ENCODE measurements around the gene RCN2.

RCN2 gene

GRCh38 chr15:76994496-76994895 is 62.9 kb downstream of the RCN2 start:
- DNase-seq (ENCODE audit: low read depth): no peak

DNA sequence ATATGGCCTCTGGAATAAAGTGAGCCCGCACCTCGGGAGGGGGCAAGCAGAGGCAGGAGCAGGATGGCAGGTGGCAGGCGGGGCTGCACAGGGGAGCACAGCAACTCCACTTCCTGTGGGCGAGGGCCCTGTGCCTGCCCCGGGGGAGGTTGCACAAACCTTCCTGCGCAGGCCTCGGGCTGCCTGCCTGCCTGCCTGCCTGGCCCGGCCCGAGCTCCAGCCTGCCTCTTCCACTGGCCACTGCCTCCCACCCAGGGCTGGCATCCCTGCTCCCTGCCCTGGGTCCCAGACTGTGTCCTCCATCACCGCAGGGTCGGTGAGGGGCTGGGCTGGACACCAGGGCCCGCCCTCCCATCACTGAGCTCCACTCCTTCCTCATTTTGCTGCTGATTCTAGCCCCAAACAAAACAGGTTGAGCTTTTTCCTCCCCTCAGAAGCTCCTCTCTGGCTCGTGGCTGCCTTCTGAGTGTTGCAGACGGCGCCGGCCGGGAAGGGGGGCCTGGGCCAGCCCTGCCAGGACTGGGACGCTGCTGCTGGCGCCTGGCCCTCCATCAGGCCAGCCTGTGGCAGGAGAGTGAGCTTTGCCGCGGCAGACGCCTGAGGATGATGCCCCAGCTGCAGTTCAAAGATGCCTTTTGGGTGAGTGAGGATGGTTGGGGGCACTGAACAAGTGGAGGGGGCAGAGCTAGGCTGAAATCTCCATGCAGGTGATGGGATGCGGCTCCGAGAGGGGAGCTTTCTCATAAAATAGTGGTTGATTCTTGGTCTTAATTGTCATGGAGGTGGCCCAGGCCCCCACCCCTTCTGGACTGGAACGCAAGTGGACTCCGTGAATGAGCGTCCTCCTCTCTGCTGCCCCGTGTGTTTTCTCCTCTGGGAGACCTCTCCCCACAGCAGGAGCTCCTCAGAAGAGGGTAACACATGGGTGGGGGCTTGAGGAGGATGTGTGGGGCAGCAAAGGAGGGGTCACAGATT is 63.7 kb downstream of the RCN2 start, which contains the start of gene PSTPIP1:
Gene PSTPIP1, plus strand, starts transcription at position 156 of the 975 bp plus-strand sequence. Its CDS starts 448 bp downstream, at position 604.
- peak; percentile 65 for DNase-seq (ENCODE audit: low read depth)

- no peak for DNase-seq (ENCODE audit: low read depth)
Observed at GRCh38 chr15:76996076-76996525, 64.6 kb downstream of the RCN2 start.

DNA sequence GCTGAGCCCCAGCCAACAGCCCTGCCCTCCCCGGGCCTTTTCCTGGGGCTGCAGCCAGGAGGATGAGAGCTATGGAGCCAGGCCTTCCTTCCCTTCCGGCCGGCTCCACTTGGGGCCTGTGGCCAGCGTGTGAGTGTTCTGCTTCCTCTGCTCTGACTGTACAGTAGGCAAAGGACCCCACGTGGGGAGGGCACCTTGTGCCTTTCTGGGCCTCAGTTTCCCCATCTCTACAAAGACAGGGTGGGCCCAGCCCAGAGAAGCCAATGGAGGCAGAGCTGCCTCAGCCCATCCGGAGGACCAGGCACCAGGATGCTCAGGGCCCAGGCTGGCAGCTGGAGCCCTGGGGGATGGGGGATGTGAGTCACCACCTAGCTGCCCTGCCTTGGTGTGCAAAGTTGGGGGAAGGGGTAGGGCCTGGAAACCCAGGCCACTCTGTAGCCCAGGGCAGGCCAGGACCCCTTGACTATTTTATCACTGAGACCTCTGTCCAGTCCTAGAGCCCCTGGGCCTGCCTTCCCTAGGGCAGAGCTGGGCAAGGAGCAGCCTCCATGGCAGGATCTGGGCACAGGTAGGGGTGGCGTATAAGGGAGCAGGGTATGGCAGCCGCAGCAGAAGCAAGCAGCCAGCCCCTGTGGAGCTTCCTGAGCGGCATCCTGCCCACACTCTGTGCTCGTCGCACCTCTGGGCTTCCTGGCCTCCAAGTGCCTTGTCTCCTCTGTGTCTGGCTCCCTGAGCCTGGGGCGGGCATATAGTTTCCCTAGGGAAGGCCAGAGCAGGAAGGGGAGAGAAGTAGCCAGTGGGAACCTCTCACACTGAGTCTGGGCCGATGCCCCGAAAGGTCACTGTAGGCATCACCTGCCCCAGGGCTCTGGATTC is 65.2 kb downstream of the RCN2 start:
- peak; percentile 61 for DNase-seq (ENCODE audit: low read depth)

DNA sequence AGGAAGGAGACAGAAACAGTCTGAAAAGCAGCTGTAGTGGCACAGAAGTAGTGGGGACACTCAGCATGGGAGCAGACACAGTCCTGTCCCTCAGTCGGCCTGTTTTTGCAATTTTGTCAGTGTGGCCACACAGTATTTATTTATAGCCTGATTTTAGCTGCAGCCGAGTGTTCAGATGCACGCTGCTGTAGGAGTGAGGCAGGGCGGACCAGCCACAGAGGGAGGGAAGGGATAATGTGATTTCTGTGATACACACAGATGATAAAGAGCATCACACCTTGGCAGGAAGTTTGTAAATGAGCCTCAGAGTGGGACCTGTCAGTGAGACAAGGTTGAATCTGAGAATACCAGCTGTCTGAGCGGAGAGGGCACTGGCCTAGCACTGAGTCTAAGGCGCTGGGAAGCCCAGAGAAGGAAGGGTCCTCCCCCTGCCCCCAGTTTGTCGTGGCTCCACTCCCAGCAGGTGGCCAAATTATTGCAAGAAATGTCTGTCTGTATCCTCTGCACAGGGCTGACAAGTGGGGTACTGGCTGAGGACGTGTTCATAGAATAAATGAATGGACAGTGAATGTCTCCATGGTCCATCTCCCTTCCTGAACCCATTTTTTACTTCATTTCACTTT is 67.2 kb downstream of the RCN2 start:
- DNase-seq (ENCODE audit: low read depth): no peak

GRCh38 chr15:76999996-77000395 is 68.4 kb downstream of the RCN2 start:
- no peak for DNase-seq (ENCODE audit: low read depth)

GRCh38 chr15:77001351-77001750 is 69.8 kb downstream of the RCN2 start:
- DNase-seq (ENCODE audit: low read depth): no peak

DNA sequence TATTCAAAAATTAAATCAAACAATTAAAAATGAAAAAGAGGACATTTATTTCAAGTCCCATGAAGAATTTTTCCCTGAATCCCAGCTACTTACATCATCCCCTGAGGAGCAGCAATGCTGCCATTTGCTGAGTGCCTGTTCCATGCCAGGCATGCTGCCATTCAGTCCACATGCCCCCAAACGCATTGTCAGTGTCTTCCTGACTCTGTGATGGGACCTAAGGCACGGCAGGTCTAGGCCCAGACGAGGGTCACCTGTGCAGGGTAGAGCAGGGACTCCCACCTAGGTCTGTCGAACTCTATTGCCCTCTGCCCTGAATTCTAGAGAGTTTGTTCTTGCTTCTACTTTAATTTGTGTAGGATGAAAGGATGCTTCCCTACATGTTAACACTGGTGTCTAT is 70.4 kb downstream of the RCN2 start:
- no peak for DNase-seq (ENCODE audit: low read depth)

DNA sequence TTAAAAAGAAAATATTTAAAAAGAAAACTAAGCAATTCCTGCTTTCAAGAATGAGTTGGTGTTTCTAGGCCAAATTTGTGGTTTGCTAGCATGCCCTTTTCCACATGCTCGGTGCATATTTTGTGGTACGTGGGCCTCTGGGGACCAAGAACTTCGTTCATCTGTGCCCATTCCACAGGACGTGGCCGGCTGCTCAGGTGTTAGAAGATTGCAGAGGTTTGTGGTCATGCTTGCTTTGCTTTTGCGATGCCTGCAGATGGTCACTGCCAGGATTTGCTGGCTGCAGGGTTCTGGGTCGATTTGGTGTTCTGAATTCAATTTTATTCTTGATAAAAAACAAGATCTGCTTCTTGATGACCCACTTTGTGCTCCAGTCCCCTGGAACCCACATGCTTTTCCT is 70.9 kb downstream of the RCN2 start:
- DNase-seq (ENCODE audit: low read depth): no peak

DNA sequence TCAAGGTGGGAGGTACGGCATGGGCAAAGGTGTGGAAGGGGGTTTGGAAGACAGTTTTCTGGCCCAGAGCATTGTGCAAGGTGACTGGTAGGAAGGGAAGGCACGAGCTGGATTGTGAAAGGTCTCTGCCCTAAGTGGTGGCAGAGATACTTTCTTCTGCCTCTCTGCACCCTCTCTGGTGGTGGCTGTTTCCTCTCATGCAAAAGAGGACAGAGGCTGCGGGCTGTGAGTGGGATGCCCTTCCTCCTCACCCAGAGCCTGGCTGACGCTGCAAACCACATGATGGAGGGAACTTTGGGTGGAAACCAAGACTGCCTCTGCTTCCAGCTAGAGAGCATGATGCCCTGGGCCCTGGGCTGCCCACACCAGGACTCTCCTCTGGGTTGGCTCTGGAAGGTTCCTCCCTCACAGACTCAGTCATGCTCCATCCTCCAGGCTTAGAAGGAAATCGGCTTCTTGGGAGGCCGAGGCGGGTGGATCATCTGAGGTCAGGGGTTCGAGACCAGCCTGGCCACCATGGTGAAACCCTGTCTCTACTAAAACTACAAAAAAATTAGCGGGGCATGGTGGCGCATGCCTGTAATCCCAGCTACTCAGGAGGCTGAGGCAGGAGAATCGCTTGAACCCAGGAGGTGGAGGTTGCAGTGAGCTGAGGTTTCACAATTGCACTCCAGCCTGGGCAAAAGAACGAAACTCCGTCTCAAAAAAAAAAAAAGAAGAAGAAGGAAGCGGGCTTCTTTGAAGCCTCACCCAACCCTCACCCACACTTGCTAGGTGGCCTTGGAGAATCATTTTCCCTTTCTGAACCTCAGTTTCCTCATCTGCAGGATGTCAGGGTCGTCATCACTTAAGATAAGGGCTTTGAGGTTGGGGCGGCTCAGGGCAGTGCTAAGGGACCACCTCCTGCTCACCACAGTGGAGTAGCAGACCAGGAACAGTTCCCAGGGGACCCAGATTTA is 71.7 kb downstream of the RCN2 start:
- DNase-seq (ENCODE audit: low read depth): peak; percentile 74

Measured in activated T-cell treated with anti-CD3 and anti-CD28 coated beads for 48 hours (primary cell).